ENCODE measurements around the gene ZDHHC1.

The ZDHHC1 gene

DNA sequence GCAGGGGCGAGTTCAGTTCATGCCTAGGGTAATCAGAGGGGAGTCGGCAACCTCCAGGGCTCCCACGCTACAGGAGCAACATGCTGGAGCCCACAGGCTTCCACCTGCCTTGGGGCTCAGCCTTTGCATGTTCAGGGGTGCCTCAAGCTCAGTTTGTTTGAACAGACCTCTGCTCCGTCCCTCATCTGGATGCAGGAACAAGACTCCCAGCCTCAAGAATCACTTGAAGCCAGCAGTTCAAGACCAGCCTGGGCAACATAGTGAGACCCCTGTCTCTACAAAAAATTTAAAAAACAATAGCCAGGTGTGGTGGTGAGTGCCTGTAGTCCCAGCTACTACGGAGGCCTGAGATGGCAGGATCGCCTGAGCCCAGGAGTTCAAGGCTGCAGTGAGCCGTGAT is 9.7 kb upstream of the ZDHHC1 start:
- Histone ChIP-seq H3K4me1 (ENCODE audit: low read depth, poor library complexity, severe bottlenecking) (no peaks in the 10 kb centered on the region), H3K27me3 (ENCODE audit: insufficient read depth, low read depth) (peaks cover 28% of the 10 kb centered on the region), H4K20me1 (ENCODE audit: insufficient read depth) (no peaks in the 10 kb centered on the region), H3K4me3 (IDR thresholded peaks at IDR 0.05; ENCODE audit: insufficient read depth, low read depth, low read length) (no peak overlapping the region), H3K79me2 (ENCODE audit: insufficient read depth, low read depth) (no peaks in the 10 kb centered on the region), H2AFZ (ENCODE audit: low read depth) (no peak overlapping the region), H3K36me3 (ENCODE audit: insufficient read depth) (no peaks in the 10 kb centered on the region), H3K9ac (no peak overlapping the region), H3K4me2 (no peak overlapping the region), H3K27ac (no peak overlapping the region)
- TF ChIP-seq, protein P1, sequence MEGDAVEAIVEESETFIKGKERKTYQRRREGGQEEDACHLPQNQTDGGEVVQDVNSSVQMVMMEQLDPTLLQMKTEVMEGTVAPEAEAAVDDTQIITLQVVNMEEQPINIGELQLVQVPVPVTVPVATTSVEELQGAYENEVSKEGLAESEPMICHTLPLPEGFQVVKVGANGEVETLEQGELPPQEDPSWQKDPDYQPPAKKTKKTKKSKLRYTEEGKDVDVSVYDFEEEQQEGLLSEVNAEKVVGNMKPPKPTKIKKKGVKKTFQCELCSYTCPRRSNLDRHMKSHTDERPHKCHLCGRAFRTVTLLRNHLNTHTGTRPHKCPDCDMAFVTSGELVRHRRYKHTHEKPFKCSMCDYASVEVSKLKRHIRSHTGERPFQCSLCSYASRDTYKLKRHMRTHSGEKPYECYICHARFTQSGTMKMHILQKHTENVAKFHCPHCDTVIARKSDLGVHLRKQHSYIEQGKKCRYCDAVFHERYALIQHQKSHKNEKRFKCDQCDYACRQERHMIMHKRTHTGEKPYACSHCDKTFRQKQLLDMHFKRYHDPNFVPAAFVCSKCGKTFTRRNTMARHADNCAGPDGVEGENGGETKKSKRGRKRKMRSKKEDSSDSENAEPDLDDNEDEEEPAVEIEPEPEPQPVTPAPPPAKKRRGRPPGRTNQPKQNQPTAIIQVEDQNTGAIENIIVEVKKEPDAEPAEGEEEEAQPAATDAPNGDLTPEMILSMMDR (conservative IDR thresholded peaks at IDR 0.05; ENCODE audit: low read depth, low read length): no peak

DNA sequence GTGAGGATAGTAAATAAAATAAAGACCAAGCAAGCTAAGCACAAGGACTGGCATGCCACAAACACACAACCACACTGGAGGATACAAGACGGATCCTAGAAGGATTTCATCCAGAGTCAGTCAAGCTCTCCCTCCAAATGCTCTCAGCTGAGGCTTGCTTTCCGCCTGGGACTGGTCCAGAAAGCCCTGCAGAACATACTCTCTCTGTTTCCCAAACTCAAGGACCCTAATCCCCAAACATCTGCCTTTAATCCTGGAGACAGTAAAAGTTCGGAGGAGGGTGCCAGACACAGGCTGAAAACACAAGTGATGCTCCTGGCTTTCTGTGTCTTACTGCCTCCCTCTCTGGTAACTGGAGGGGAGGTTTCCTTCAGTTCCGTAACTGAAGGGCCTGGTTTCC is 9.3 kb upstream of the ZDHHC1 start:
- no peak overlapping the region for H2AFZ ChIP-seq (ENCODE audit: low read depth)
- no peaks in the 10 kb centered on the region for H3K36me3 ChIP-seq (ENCODE audit: insufficient read depth)
- H3K27me3 ChIP-seq (ENCODE audit: insufficient read depth, low read depth): peaks cover 27% of the 10 kb centered on the region
- no peak overlapping the region for H3K9ac ChIP-seq
- H4K20me1 ChIP-seq (ENCODE audit: insufficient read depth): no peaks in the 10 kb centered on the region
- no peak overlapping the region for H3K4me3 ChIP-seq (IDR thresholded peaks at IDR 0.05; ENCODE audit: insufficient read depth, low read depth, low read length)
- TF ChIP-seq, protein P1 (conservative IDR thresholded peaks at IDR 0.05; ENCODE audit: low read depth, low read length): no peak
- H3K4me2 ChIP-seq: no peak overlapping the region
- no peak overlapping the region for H3K27ac ChIP-seq
- no peaks in the 10 kb centered on the region for H3K79me2 ChIP-seq (ENCODE audit: insufficient read depth, low read depth)
- no peaks in the 10 kb centered on the region for H3K4me1 ChIP-seq (ENCODE audit: low read depth, poor library complexity, severe bottlenecking)

DNA sequence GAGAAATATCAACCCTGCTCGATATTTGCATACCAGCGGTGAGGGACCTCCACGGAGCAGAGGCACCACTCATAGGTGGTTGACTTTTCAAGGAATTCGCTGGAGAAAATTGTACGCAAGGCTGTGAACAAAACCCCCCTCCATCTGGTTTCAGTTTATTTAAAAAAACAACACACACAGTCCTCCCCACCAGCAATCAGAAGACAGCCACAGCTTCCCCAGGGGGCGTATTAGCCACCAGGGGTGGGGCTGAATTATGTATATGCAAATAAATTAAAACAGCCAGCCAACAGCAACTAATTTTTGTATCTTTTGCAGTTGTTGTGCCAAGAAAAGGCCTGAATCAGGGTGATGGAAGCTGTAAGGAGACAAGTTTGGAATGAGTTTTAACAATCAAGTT is 8.8 kb upstream of the ZDHHC1 start:
- Histone ChIP-seq H3K36me3 (ENCODE audit: insufficient read depth) (no peaks in the 10 kb centered on the region), H3K4me3 (IDR thresholded peaks at IDR 0.05; ENCODE audit: insufficient read depth, low read depth, low read length) (no peak overlapping the region), H3K27me3 (ENCODE audit: insufficient read depth, low read depth) (peaks cover 22% of the 10 kb centered on the region; the same call in 1 of the 2 replicates), H3K4me2 (no peak overlapping the region), H3K27ac (no peak overlapping the region), H3K79me2 (ENCODE audit: insufficient read depth, low read depth) (no peaks in the 10 kb centered on the region), H3K9ac (no peak overlapping the region), H3K4me1 (ENCODE audit: low read depth, poor library complexity, severe bottlenecking) (no peaks in the 10 kb centered on the region), H4K20me1 (ENCODE audit: insufficient read depth) (no peaks in the 10 kb centered on the region), H2AFZ (ENCODE audit: low read depth) (no peak overlapping the region)
- TF ChIP-seq, protein P1 (conservative IDR thresholded peaks at IDR 0.05; ENCODE audit: low read depth, low read length): no peak

DNA sequence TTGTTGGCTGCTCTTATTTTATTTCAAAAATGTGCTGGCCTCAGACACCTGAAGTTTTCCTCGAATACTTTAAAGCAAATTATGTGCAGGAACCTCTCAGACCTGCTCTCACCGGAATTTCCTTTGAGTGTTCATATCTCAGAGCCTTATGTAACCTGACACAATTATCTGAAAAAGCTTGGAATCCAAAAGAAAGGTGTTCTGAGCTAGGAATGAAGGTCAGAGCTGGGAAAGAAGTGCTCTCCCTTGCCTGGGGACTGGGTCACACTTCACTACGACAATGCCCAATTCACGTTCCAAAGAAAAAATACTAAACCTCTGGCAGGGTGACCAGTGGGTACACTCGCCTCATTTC is 8.0 kb upstream of the ZDHHC1 start:
- TF ChIP-seq, protein P1 (conservative IDR thresholded peaks at IDR 0.05; ENCODE audit: low read depth, low read length): no peak
- Histone ChIP-seq H3K4me3 (IDR thresholded peaks at IDR 0.05; ENCODE audit: insufficient read depth, low read depth, low read length) (no peak overlapping the region), H3K4me1 (ENCODE audit: low read depth, poor library complexity, severe bottlenecking) (no peaks in the 10 kb centered on the region), H4K20me1 (ENCODE audit: insufficient read depth) (no peaks in the 10 kb centered on the region), H3K36me3 (ENCODE audit: insufficient read depth) (no peaks in the 10 kb centered on the region), H3K4me2 (no peak overlapping the region), H3K27ac (no peak overlapping the region), H3K79me2 (ENCODE audit: insufficient read depth, low read depth) (no peaks in the 10 kb centered on the region), H2AFZ (ENCODE audit: low read depth) (no peak overlapping the region), H3K9ac (no peak overlapping the region), H3K27me3 (ENCODE audit: insufficient read depth, low read depth) (peaks cover 17% of the 10 kb centered on the region; the same call in 1 of the 2 replicates)
